ENCODE measurements around the gene FAM50A.

Gene FAM50A

DNA sequence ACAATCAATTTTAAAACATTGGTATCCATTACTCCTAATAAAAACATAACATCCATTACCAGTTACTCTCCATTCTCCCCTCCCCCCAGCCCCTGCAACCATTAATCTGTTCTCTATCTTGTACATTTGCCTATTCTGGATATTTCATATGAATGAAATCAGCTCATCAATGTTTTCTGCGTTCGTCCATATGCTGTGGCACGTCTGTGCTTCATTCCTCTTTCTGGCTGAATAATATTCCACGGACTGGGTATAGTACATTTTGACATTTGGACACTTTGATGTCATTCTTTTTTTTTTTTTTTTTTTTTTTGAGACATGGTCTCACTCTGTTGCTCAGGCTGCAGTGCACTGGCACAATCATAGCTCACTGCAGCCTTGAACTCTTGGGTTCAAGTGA is 40.1 kb upstream of the FAM50A start:
- Histone ChIP-seq H3K36me3 (ENCODE audit: insufficient read depth, low read length) (peaks cover 13% of the 10 kb centered on the region; the same call in 1 of the 2 replicates), H3K4me1 (ENCODE audit: insufficient read depth, low read length) (no peaks in the 10 kb centered on the region; the same call in 1 of the 2 replicates), H3K9ac (ENCODE audit: low read depth, low read length) (no peak overlapping the region), H3K9me3 (ENCODE audit: control insufficient read depth, insufficient read depth, low read length) (no peaks in the 10 kb centered on the region)

DNA sequence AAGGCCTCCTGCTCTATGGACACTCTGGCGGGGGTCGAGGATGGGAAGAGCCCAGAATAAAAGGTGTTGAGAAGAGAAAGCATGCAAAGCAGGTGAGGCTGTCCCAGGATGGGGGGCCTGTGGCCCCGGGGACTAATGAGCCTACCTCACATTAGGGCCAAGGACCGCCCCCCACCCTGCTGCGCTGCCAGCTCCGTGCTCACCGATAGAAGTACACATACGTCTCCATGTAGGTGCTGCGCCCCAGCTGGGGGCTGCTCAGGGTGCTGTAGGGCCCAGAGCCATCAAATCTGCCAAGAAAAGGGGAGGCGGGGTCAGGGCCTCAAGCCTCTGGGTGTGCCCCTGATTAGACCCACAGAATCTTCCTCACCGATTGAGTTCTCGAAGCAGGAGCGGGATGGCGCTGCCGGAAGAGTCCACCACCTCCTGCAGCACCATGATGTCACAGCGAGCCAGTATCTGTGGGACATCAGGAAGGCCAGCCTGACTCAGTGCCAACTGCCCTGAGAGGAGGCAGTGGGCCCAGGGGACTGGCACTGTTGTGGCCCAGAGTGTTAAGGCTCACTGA is 39.2 kb upstream of the FAM50A start:
- H3K9me3 ChIP-seq (ENCODE audit: control insufficient read depth, insufficient read depth, low read length), result no peaks in the 10 kb centered on the region
- 0 out of 2 replicates have a peak, but pooled peaks cover 4% of the 10 kb centered on the region for H3K36me3 ChIP-seq (ENCODE audit: insufficient read depth, low read length)
- H3K9ac ChIP-seq (ENCODE audit: low read depth, low read length), result no peak overlapping the region
- no peaks in the 10 kb centered on the region; the same call in 1 of the 2 replicates for H3K4me1 ChIP-seq (ENCODE audit: insufficient read depth, low read length)

DNA sequence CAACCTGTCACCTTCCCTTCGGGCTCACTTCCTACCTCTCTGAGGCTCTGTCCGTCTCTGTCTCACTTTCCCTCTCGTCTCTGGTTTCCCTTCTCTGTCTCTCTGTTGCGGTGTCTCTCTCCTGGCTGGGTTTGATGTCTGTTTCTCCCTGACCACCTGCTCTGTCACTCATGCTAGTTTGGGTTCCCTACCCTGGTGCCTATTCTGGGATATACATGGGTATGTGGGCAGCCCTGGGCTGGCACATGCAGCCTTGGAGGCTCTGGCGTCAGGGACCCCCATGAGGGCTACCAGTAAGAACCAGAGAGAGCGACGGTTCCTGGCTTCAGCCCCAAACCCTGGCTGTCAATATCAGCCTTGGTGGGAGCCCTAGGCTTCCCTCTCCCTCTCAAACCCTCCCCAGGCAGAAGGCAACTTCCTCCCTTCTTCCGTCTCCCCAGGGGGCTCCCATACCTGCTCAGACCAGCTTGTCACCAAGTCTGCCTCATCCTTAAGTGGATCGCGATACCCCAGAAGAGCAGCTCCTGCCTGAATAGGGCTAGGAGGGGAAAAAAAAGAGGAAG is 35.2 kb upstream of the FAM50A start:
- Histone ChIP-seq H3K4me1 (ENCODE audit: insufficient read depth, low read length) (no peaks in the 10 kb centered on the region; the same call in 1 of the 2 replicates), H3K9me3 (ENCODE audit: control insufficient read depth, insufficient read depth, low read length) (no peaks in the 10 kb centered on the region), H3K36me3 (ENCODE audit: insufficient read depth, low read length) (no peaks in the 10 kb centered on the region), H3K9ac (ENCODE audit: low read depth, low read length) (peak overlapping the region; percentile 64)

GRCh38 chrX:154409222-154409871 is 34.6 kb upstream of the FAM50A start, which contains the start of gene DNASE1L1:
Gene DNASE1L1, minus strand, starts transcription at chrX:154409254. Its CDS starts 3,686 bp downstream, at chrX:154405568.
- Histone ChIP-seq H3K36me3 (ENCODE audit: insufficient read depth, low read length) (no peaks in the 10 kb centered on the region), H3K9me3 (ENCODE audit: control insufficient read depth, insufficient read depth, low read length) (no peaks in the 10 kb centered on the region), H3K9ac (ENCODE audit: low read depth, low read length) (peak within 1 kb of the TSS; percentile 64), H3K4me1 (ENCODE audit: insufficient read depth, low read length) (no peaks in the 10 kb centered on the region; the same call in 1 of the 2 replicates)

- no peaks in the 10 kb centered on the region; the same call in 1 of the 2 replicates for H3K4me1 ChIP-seq (ENCODE audit: insufficient read depth, low read length)
- no peaks in the 10 kb centered on the region for H3K36me3 ChIP-seq (ENCODE audit: insufficient read depth, low read length)
- peak overlapping the region; percentile 66 for H3K9ac ChIP-seq (ENCODE audit: low read depth, low read length)
- H3K9me3 ChIP-seq (ENCODE audit: control insufficient read depth, insufficient read depth, low read length), result no peaks in the 10 kb centered on the region
Observed at GRCh38 chrX:154411981-154412340, 32.0 kb upstream of the FAM50A start.

GRCh38 chrX:154412468-154412867 is 31.5 kb upstream of the FAM50A start:
- H3K36me3 ChIP-seq (ENCODE audit: insufficient read depth, low read length), result no peaks in the 10 kb centered on the region
- no peaks in the 10 kb centered on the region; the same call in 1 of the 2 replicates for H3K4me1 ChIP-seq (ENCODE audit: insufficient read depth, low read length)
- H3K9ac ChIP-seq (ENCODE audit: low read depth, low read length), result peak overlapping the region; percentile 66
- no peaks in the 10 kb centered on the region for H3K9me3 ChIP-seq (ENCODE audit: control insufficient read depth, insufficient read depth, low read length)

DNA sequence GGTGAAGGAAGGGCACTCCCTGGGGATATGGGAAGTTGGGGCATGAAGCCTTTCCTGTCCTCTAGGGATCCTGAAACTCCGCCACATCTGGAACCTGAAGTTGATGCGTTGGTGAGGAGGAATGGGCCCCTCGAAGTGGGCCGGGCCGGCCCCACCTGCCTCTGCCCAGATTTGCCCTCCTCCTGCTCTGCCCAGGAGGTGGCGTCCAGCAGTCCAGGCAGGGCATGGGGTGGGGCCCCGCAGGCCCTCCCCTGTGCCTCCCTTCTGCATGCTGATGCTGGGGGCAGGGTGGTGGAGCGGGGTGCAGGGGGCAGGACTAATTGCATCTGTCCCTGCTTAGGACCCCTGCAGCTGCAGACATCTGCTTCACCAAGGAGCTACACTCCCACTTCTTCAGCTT is 30.8 kb upstream of the FAM50A start:
- Histone ChIP-seq H3K9me3 (ENCODE audit: control insufficient read depth, insufficient read depth, low read length) (no peaks in the 10 kb centered on the region), H3K36me3 (ENCODE audit: insufficient read depth, low read length) (no peaks in the 10 kb centered on the region), H3K9ac (ENCODE audit: low read depth, low read length) (no peak overlapping the region), H3K4me1 (ENCODE audit: insufficient read depth, low read length) (no peaks in the 10 kb centered on the region; the same call in 1 of the 2 replicates)

DNA sequence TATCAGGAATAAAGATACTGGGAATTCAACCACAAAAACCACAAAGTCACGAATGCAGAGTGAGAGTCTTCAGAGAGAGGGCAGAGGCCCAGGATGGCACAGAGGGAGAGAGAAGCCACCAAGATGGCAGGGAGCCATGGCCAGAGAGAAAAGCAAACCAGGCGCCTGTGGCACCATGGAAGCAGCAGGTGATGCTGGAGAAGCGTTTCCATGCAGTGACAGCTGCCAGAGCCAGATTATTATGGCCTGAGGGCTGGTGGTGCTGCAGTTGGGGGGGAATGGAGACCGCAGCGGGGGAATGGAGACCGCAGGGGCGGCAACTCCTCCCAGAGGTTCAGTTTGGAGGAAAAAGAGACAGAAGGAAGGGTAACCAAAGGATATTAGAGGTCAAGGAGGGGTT is 26.8 kb upstream of the FAM50A start:
- Histone ChIP-seq H3K9me3 (ENCODE audit: control insufficient read depth, insufficient read depth, low read length) (no peaks in the 10 kb centered on the region), H3K9ac (ENCODE audit: low read depth, low read length) (no peak overlapping the region), H3K36me3 (ENCODE audit: insufficient read depth, low read length) (no peaks in the 10 kb centered on the region), H3K4me1 (ENCODE audit: insufficient read depth, low read length) (no peaks in the 10 kb centered on the region)

- Histone ChIP-seq H3K36me3 (ENCODE audit: insufficient read depth, low read length) (no peaks in the 10 kb centered on the region), H3K4me1 (ENCODE audit: insufficient read depth, low read length) (no peaks in the 10 kb centered on the region), H3K9ac (ENCODE audit: low read depth, low read length) (no peak overlapping the region), H3K9me3 (ENCODE audit: control insufficient read depth, insufficient read depth, low read length) (no peaks in the 10 kb centered on the region)
Observed at GRCh38 chrX:154419189-154419588, 24.8 kb upstream of the FAM50A start.

DNA sequence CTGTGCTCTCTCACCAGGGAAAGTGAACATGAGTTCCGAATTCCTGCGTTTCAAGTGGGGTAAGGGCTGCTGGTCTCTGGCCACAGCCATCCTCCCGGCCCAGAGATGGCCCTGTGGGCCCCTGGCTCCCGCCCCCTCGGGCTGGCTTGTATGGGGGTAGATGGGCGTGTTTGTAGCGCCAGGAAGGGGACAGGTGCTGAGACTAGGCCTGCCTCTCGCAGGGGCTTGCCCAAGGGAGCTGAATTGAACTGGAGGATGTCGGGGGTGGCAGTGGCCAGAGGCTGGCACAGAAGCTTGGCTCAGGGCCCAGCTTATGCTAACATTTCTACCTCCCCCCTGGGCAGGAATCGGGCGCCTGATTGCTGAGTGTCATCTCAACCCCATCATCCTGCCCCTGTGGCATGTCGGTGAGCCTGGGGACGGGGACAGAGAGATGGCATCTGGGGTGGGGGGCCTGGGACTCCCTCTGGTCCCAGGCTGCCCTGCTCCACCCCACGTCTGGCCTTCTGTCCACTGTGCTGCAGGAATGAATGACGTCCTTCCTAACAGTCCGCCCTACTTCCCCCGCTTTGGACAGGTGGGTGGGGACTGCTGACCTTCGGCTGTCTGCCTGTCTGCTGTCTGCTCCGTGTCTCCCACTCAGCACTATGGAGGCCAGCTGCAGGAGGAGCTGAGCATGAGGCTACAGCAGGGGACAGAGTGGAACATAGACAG is 24.1 kb upstream of the FAM50A start:
- Histone ChIP-seq H3K36me3 (ENCODE audit: insufficient read depth, low read length) (no peaks in the 10 kb centered on the region), H3K9ac (ENCODE audit: low read depth, low read length) (no peak overlapping the region), H3K4me1 (ENCODE audit: insufficient read depth, low read length) (no peaks in the 10 kb centered on the region), H3K9me3 (ENCODE audit: control insufficient read depth, insufficient read depth, low read length) (no peaks in the 10 kb centered on the region)

GRCh38 chrX:154420402-154420756 is 23.6 kb upstream of the FAM50A start:
- Histone ChIP-seq H3K9ac (ENCODE audit: low read depth, low read length) (no peak overlapping the region), H3K9me3 (ENCODE audit: control insufficient read depth, insufficient read depth, low read length) (no peaks in the 10 kb centered on the region), H3K4me1 (ENCODE audit: insufficient read depth, low read length) (no peaks in the 10 kb centered on the region), H3K36me3 (ENCODE audit: insufficient read depth, low read length) (no peaks in the 10 kb centered on the region)

- no peak overlapping the region; the same call in 1 of the 2 replicates for H3K9ac ChIP-seq (ENCODE audit: low read depth, low read length)
- no peaks in the 10 kb centered on the region; the same call in 1 of the 2 replicates for H3K9me3 ChIP-seq (ENCODE audit: control insufficient read depth, insufficient read depth, low read length)
- no peaks in the 10 kb centered on the region for H3K36me3 ChIP-seq (ENCODE audit: insufficient read depth, low read length)
- H3K4me1 ChIP-seq (ENCODE audit: insufficient read depth, low read length), result peaks cover 8% of the 10 kb centered on the region
Observed at GRCh38 chrX:154426916-154427770, 16.8 kb upstream of the FAM50A start.

DNA sequence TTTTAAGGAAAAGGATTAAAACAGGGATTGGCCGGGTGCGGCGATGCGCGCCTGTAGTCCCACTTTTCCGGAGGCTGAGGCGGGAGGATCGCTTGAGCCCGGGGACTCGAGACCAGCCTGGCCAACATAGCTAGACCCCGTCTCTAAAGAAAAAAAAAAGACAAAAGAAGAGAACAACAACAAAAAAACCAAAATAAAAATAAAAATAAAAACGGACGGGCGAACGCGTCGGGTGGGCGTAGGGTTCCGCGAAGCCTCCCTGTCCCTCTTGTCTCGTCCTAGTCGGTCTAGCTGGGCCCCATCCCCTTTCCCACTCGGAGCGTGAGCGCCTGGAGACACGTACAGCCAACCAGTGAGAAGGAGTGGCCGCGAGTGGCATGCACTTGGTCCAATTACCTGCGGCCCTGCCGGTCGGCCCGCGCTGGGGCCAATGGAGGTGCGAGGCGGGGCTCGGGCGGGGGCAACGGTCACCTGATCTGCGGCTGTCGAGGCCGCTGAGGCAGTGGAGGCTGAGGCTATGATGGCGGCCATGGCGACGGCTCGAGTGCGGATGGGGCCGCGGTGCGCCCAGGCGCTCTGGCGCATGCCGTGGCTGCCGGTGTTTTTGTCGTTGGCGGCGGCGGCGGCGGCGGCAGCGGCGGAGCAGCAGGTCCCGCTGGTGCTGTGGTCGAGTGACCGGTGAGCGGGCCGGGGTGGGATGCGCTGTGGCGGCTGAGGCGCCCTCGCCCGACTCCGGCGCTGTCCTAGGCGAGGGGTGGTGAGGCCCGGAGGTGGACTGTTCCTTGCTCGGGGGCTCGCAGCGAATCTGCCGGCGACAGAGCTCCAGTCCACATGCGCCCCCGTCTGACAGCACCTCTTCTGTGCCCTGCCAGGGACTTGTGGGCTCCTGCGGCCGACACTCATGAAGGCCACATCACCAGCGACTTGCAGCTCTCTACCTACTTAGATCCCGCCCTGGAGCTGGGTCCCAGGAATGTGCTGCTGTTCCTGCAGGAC is 15.5 kb upstream of the FAM50A start, which contains the start of gene ATP6AP1:
TSS of gene ATP6AP1 (plus strand) at position 502 of the 996 bp plus-strand sequence. CDS start at position 518, 16 bp downstream.
- H3K9ac ChIP-seq (ENCODE audit: low read depth, low read length), result peak within 1 kb of the TSS; percentile 54; the same call in 1 of the 2 replicates
- H3K9me3 ChIP-seq (ENCODE audit: control insufficient read depth, insufficient read depth, low read length), result no peaks in the 10 kb centered on the region; the same call in 1 of the 2 replicates
- peaks cover 8% of the 10 kb centered on the region for H3K4me1 ChIP-seq (ENCODE audit: insufficient read depth, low read length)
- H3K36me3 ChIP-seq (ENCODE audit: insufficient read depth, low read length), result no peaks in the 10 kb centered on the region

Measured in ES-I3 (cell line).